Sigmoid colon (tissue), 7 donors: ENCODE results near the gene TRIM33. TPM values are rescaled to one million over a fixed set of nuclear protein-coding genes. Genes with fewer than 3 reads are reported as not detected.

ENCODE experiments used
- DNase-seq: peaks from one replicate; pipeline ENCODE4 v3.0.0-alpha.2; 2019
- H3K27ac ChIP-seq, 4 donors: fragments of 200-600 bp; sonication (generic); one replicate each; pipeline ENCODE4 v1.5.1; 2016 to 2019; ENCODE audit warnings: mild to moderate bottlenecking in 1 of 4
- H3K27me3 ChIP-seq, 3 donors: fragments of 200-600 bp; sonication (generic); one replicate each; pipeline ENCODE4 v1.5.1; 2019; ENCODE audit warnings: mild to moderate bottlenecking in 1 of 3
- H3K36me3 ChIP-seq, 4 donors: fragments of 200-600 bp; sonication (generic); one replicate each; pipeline ENCODE4 v1.5.1; 2016 to 2019
- H3K4me1 ChIP-seq, 4 donors: fragments of 200-600 bp; sonication (generic); one replicate each; pipeline ENCODE4 v1.5.1; 2017 to 2019
- H3K4me3 ChIP-seq, 4 donors: fragments of 200-600 bp; sonication (generic); one replicate each; pipeline ENCODE4 v1.5.1; 2017 to 2019; ENCODE audit warnings: mild to moderate bottlenecking in 2 of 4, moderate library complexity in 1 of 4
- H3K9me3 ChIP-seq, 4 donors: fragments of 200-600 bp in 3 of 4; sonication (generic) in 3 of 4; one replicate each; pipeline versions ENCODE4 v1.5.1 to v1.6.1; 2013 to 2019
- EP300 ChIP-seq, 4 donors: sonication (generic); formaldehyde crosslinking; IDR thresholded peaks; one replicate each; pipeline ENCODE4 v1.6.1; 2017; ENCODE audit warnings: antibody characterized with exemption in 4 of 4
- POLR2A ChIP-seq, 2 donors: fragments of 450-650 bp; IDR thresholded peaks; one replicate each; pipeline ENCODE4 v1.6.1; 2016; ENCODE audit warnings: antibody characterized with exemption in 2 of 2, mild to moderate bottlenecking in 2 of 2, moderate library complexity in 2 of 2
- POLR2AphosphoS5 ChIP-seq, 4 donors: sonication (generic); formaldehyde crosslinking; IDR thresholded peaks; one replicate each; pipeline ENCODE4 v1.6.1; 2017; ENCODE audit warnings: antibody characterized with exemption in 4 of 4
- WGBS, 2 donors: extraction: QIAGEN DNeasy Blood & Tissue Kit; methylation state at CpG; one replicate each; pipeline ENCODE4 v1.1.7; 2013; 5-methylcytosine and 5-hydroxymethylcytosine counted together
- intact Hi-C: fragments of 100-400 bp; cut with DNase I; formaldehyde crosslinking; loops from one replicate; pipeline ENCODE4 v1.15.1; 2023
- polyA plus RNA-seq, 3 donors: library from polyadenylated mRNA; stranded (reverse); fragments of 200-250 nt; gene quantifications; one replicate each; pipeline ENCODE4 v1.2.3, GENCODE V29; 2013
- small RNA-seq, 3 donors: library from RNA; depleted of rRNA; stranded (forward); fragments of <200 nt; gene quantifications; one replicate each; pipeline ENCODE3, GENCODE V24; 2016
- total RNA-seq, 4 donors: library from RNA; depleted of rRNA; stranded (reverse); fragments of >200 nt; gene quantifications; one replicate each; pipeline ENCODE4 v1.1.0, GENCODE V29; 2016
- TF ChIP-seq, protein P1 (sequence below), 4 experiments: fragments of 450-650 bp in 3 of 4; fragments of 200-600 bp in 1 of 4; IDR thresholded peaks; one replicate each; pipeline ENCODE4 v1.5.1; 2016 to 2019; ENCODE audit warnings: antibody characterized with exemption in 4 of 4, mild to moderate bottlenecking in 3 of 4, moderate library complexity in 2 of 4
- donor health status: healthy with polysubstance abuse.
- donor health status: Bipolar disorder and iron deficiency.
- donor health status: healthy.

Gene TRIM33
- total and polyA plus RNA-seq, 7 donors = 4.6 to 42.0 (median 38.7) TPM

DNA sequence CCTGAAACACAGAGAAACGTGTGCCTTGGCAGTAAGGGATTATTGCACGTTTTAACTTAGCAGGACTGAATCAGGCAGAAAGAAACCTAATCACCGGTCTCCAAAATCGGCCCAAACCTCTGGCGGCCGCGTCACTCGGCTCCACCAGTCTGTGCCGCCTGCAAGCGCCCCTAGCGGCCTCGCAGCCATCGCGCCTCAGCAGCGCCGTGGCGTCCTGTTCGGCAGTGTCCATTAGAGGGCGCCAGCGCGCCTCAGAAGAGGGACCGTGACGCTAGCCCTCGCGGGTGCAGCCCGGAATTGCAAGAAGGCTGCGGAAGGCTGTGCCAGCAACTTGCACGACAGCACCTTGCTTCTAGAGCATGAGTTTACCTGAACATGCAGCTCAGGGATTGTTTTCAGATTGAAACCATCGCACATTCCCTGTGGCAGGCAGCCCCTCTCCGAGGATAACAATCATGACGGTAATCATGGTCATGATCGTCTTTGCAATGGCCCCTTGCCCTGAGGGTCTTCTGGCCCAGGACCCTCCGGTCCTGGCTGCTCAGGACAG is 164.4 kb downstream of the TRIM33 start:
- TF ChIP-seq POLR2AphosphoS5 (IDR thresholded peaks at IDR 0.05) = peak; percentile 23 to 66 (median 56)
- TF ChIP-seq, protein P1, sequence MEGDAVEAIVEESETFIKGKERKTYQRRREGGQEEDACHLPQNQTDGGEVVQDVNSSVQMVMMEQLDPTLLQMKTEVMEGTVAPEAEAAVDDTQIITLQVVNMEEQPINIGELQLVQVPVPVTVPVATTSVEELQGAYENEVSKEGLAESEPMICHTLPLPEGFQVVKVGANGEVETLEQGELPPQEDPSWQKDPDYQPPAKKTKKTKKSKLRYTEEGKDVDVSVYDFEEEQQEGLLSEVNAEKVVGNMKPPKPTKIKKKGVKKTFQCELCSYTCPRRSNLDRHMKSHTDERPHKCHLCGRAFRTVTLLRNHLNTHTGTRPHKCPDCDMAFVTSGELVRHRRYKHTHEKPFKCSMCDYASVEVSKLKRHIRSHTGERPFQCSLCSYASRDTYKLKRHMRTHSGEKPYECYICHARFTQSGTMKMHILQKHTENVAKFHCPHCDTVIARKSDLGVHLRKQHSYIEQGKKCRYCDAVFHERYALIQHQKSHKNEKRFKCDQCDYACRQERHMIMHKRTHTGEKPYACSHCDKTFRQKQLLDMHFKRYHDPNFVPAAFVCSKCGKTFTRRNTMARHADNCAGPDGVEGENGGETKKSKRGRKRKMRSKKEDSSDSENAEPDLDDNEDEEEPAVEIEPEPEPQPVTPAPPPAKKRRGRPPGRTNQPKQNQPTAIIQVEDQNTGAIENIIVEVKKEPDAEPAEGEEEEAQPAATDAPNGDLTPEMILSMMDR (IDR thresholded peaks at IDR 0.05) = peak; percentile 100
- no peak for TF ChIP-seq EP300 (IDR thresholded peaks at IDR 0.05)
- no peak for TF ChIP-seq POLR2A (IDR thresholded peaks at IDR 0.05)
- Histone ChIP-seq H3K27me3 (no peaks in the 10 kb centered on the region), H3K9me3 (no peaks in the 10 kb centered on the region), H3K4me3 (peak overlapping the region; percentile 38 to 53 (median 48)), H3K4me1 (peaks cover 0 to 13% (median 10%) of the 10 kb centered on the region in 4 donors), H3K27ac (peak overlapping the region; percentile 82 to 85 (median 84)), H3K36me3 (no peaks in the 10 kb centered on the region)
- DNase-seq = peak; percentile 97
- intact Hi-C loops = loop anchor here (1.0 to 5.0 kb wide), 5 partner anchors 36 to 368 kb away; partner anchors contain the start of genes BCAS2 and TRIM33
- 4 to 7% methylated on average over 33 of the region's 33 CpGs for WGBS, 2 donors

DNA sequence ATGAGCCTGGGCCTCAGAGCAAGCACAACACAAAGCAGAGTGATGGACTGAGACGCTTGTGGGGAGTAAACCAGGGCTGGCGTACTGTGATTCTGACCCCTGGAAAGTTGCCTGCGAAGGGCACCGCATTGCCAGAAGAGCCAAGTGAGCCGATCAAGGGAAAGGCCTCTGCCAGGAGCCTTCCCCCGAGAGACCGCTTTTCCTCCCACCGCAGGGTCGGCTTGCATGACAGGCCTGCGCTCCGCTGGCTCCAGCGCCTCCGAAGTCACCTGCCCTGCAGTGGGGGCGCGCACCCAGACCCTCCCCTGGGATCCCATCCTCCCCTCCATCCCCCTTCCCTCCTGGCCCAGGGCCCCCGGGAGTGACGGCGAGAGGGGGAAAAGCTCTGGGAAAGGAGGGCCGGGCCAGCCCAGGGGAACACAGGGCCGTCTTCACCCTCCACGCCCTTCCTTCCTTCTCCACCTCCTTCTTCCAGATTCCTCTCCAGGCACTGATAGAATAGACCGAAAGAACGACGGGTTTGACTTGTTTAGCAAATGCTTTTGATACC is 165.0 kb downstream of the TRIM33 start:
- Histone ChIP-seq H3K27me3 (no peaks in the 10 kb centered on the region), H3K27ac (peak overlapping the region; percentile 82 to 85 (median 84)), H3K36me3 (no peaks in the 10 kb centered on the region), H3K4me3 (peak overlapping the region; percentile 38 to 53 (median 48)), H3K4me1 (peaks cover 0 to 13% (median 10%) of the 10 kb centered on the region in 4 donors), H3K9me3 (no peaks in the 10 kb centered on the region)
- TF ChIP-seq, protein P1 (IDR thresholded peaks at IDR 0.05) = no peak
- no peak for TF ChIP-seq POLR2A (IDR thresholded peaks at IDR 0.05)
- no peak for TF ChIP-seq EP300 (IDR thresholded peaks at IDR 0.05)
- no peak for TF ChIP-seq POLR2AphosphoS5 (IDR thresholded peaks at IDR 0.05)
- DNase-seq = peak; percentile 71
- intact Hi-C loops = loop anchor here (1.0 to 5.0 kb wide), 5 partner anchors 36 to 368 kb away; partner anchors contain the start of genes BCAS2 and TRIM33
- 23 to 27% methylated on average over 24 of the region's 24 CpGs for WGBS, 2 donors

DNA sequence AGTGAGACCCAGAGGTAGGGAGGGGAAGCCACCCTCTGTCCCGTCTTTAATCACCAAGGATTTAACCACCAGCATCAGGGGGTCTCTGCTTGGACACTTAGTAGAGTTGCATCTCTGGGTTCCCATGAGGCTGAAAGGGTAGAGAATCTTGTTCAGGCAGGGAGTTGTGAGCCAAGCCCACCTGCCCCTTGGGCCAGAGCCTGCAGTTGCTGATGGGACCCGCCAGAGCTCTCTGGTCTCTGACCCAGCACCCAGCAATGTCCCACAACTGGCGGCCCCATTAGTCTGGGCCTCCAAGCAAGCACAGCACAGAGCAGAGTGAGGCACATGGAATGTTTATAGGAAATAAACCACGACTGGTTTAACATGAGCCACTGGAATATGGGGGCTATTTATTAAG is 166.3 kb downstream of the TRIM33 start:
- H3K27ac ChIP-seq = no peak overlapping the region
- peaks cover 0 to 13% (median 10%) of the 10 kb centered on the region in 4 donors for H3K4me1 ChIP-seq
- intact Hi-C loops = loop anchor here (5.0 kb wide), 1 partner anchor 38 kb away; no protein-coding TSS in a partner anchor
- no peaks in the 10 kb centered on the region for H3K36me3 ChIP-seq
- no peaks in the 10 kb centered on the region for H3K27me3 ChIP-seq
- no peak for TF ChIP-seq EP300 (IDR thresholded peaks at IDR 0.05)
- TF ChIP-seq POLR2AphosphoS5 (IDR thresholded peaks at IDR 0.05) = no peak
- no peak for TF ChIP-seq POLR2A (IDR thresholded peaks at IDR 0.05)
- TF ChIP-seq, protein P1 (IDR thresholded peaks at IDR 0.05) = no peak
- WGBS, 2 donors = 90 to 92% methylated on average over 4 of the region's 4 CpGs
- H3K4me3 ChIP-seq = no peak overlapping the region
- H3K9me3 ChIP-seq = no peaks in the 10 kb centered on the region
- no peak for DNase-seq

Small RNA genes within 50 kb of the gene (small RNA-seq; reads per million reads assigned to genes)
- gene RF00019 = 0 reads per million in 3 donors

Other genes with a start within 250 kb of the TRIM33 start
- gene BCAS2, start 70.4 kb upstream of the TRIM33 start, total RNA-seq = 10 to 100 TPM; 29.1 to 47.6 (median 35.9) TPM
- 10 to 100 TPM; 35.5 to 51.6 (median 41.4) TPM for gene BCAS2, start 70.4 kb upstream of the TRIM33 start, polyA plus RNA-seq
- gene DENND2C, start 158.8 kb upstream of the TRIM33 start, total RNA-seq = 1 to 10 TPM; 1.9 to 4.7 (median 3.4) TPM
- under 1 TPM; 0.23 to 0.60 (median 0.29) TPM for gene DENND2C, start 158.8 kb upstream of the TRIM33 start, polyA plus RNA-seq
- gene AMPD1, start 184.3 kb upstream of the TRIM33 start, total RNA-seq = not detected
- gene AMPD1, start 184.3 kb upstream of the TRIM33 start, polyA plus RNA-seq = under 1 TPM in 1 of 3 donors, not detected in 2; 0.92 TPM
- 10 to 100 TPM; 13.0 to 16.1 (median 15.7) TPM for gene NRAS, start 205.6 kb upstream of the TRIM33 start, total RNA-seq
- 10 to 100 TPM; 25.5 to 55.5 (median 44.4) TPM for gene NRAS, start 205.6 kb upstream of the TRIM33 start, polyA plus RNA-seq
- 1,000 to 10,000 TPM; 1,738 to 2,762 (median 1,986) TPM for gene CSDE1, start 246.8 kb upstream of the TRIM33 start, total RNA-seq
- gene CSDE1, start 246.8 kb upstream of the TRIM33 start, polyA plus RNA-seq = 100 to 1,000 TPM; 167 to 228 (median 186) TPM